ENCODE data around the gene SVOP. TPM values are rescaled to one million over a fixed set of nuclear protein-coding genes. Genes with fewer than 3 reads are reported as not detected.
A peak's percentile ranks its signal among the peaks of the same experiment; 100 is the strongest.

Gene SVOP
- total and polyA plus RNA-seq, 2 experiments from 2014 or later: 0.10 TPM; not detected in 1

GRCh38 chr12:109036975-109037374, 16.1 kb upstream of the SVOP start (continued):
- TF ChIP-seq REST (IDR thresholded peaks at IDR 0.05; ENCODE audit: unreplicated experiment): no peak

- ATAC-seq (peak; percentile 53), DNase-seq (ENCODE audit: low spot score) (peak; percentile 14)
- Mint-ChIP-seq H3K27me3 (ENCODE audit: insufficient read depth, low read depth, poor library complexity) (peaks cover 2% of the 10 kb centered on the region), H3K36me3 (ENCODE audit: low read depth) (no peaks in the 10 kb centered on the region), H3K9me3 (peaks cover 5% of the 10 kb centered on the region; the same call in 2 of the 3 replicates), H3K4me3 (no peak overlapping the region), H3K4me1 (peaks cover 10% of the 10 kb centered on the region), H3K27ac (no peak overlapping the region)
- H3K4me3 ChIP-seq: no peak overlapping the region
- H3K36me3 ChIP-seq (ENCODE audit: insufficient read depth): no peaks in the 10 kb centered on the region
- no peaks in the 10 kb centered on the region for H4K20me1 ChIP-seq (replicated peaks; ENCODE audit: insufficient read depth)
- H2AFZ ChIP-seq: 0 out of 2 replicates have a peak overlapping the region, but pooled peaks have one; percentile 49
- no peak overlapping the region for H3K27ac ChIP-seq (ENCODE audit: low read depth)
- H3K4me2 ChIP-seq: no peak overlapping the region
- H3K27me3 ChIP-seq (ENCODE audit: insufficient read depth): no peaks in the 10 kb centered on the region
- no peaks in the 10 kb centered on the region for H3K79me2 ChIP-seq (replicated peaks; ENCODE audit: insufficient read depth)
- no peaks in the 10 kb centered on the region for H3K9me2 ChIP-seq (ENCODE audit: insufficient read depth)
- no peaks in the 10 kb centered on the region for H3F3A ChIP-seq (replicated peaks; ENCODE audit: low read depth)
- H3K4me1 ChIP-seq (ENCODE audit: insufficient read depth): no peaks in the 10 kb centered on the region
- no peak for TF ChIP-seq REST (IDR thresholded peaks at IDR 0.05; ENCODE audit: unreplicated experiment)
- TF ChIP-seq ZNF331 (CRISPR knock-in tag; IDR thresholded peaks at IDR 0.05; ENCODE audit: low read depth): no peak
- TF ChIP-seq JUNB (IDR thresholded peaks at IDR 0.05; ENCODE audit: unreplicated experiment): no peak
- TF ChIP-seq ZNF462 (CRISPR knock-in tag; IDR thresholded peaks at IDR 0.05): no peak
- TF ChIP-seq POLR2AphosphoS5 (IDR thresholded peaks at IDR 0.05; ENCODE audit: low read depth): no peak
- no peak for TF ChIP-seq ZNF114 (CRISPR knock-in tag; IDR thresholded peaks at IDR 0.05)
- TF ChIP-seq CTCF (conservative IDR thresholded peaks at IDR 0.05; ENCODE audit: low read depth in 2 of 2): no peak
These were observed 12.7 kb upstream of the SVOP start for GRCh38 chr12:109033239-109034196.

All from GM23338 (cell line).